BLaER1 treated with 17β-estradiol and CSF1 and Interleukin-3, amounts not matched to agents 10 nM and 100 nM (cell line): ENCODE measurements around the gene AXIN2.
"Not testable (repeated sequence)": the region's sequence is repeated elsewhere in the genome, so short reads cannot be mapped to it uniquely, and the experiment has no call there.

Experiments used
- H3K27ac ChIP-seq, 11 experiments: shearing (Covaris generic); formaldehyde crosslinking; 2 replicates each; pipeline ENCODE4 v1.8.1; 2022
- H3K27me3 ChIP-seq, 11 experiments: shearing (Covaris generic); formaldehyde crosslinking; 2 replicates each; pipeline ENCODE4 v1.8.1; 2022
- H3K36me3 ChIP-seq, 11 experiments: shearing (Covaris generic); formaldehyde crosslinking; 2 replicates each; pipeline ENCODE4 v1.8.1; 2022
- H3K4me1 ChIP-seq, 10 experiments: shearing (Covaris generic); formaldehyde crosslinking; 2 replicates each; pipeline ENCODE4 v1.8.1; 2022
- H3K4me2 ChIP-seq, 11 experiments: shearing (Covaris generic); formaldehyde crosslinking; 2 replicates each; pipeline ENCODE4 v1.8.1; 2022
- H3K4me3 ChIP-seq, 10 experiments: shearing (Covaris generic); formaldehyde crosslinking; 2 replicates each; pipeline ENCODE4 v1.8.1; 2022
- H3K9ac ChIP-seq, 11 experiments: shearing (Covaris generic); formaldehyde crosslinking; 2 replicates each; pipeline ENCODE4 v1.8.1; 2022
- H3K9me3 ChIP-seq, 11 experiments: shearing (Covaris generic); formaldehyde crosslinking; replicated peaks in 1 of 11; 2 replicates each; pipeline ENCODE4 v1.8.1; 2022
- H4K20me1 ChIP-seq, 11 experiments: shearing (Covaris generic); formaldehyde crosslinking; 2 replicates each; pipeline ENCODE4 v1.8.1; 2022
- Cebpa-rat ChIP-seq, 11 experiments: shearing (Covaris generic); IDR thresholded peaks; 2 replicates each; pipeline ENCODE4 v1.8.1; 2022

The AXIN2 gene

DNA sequence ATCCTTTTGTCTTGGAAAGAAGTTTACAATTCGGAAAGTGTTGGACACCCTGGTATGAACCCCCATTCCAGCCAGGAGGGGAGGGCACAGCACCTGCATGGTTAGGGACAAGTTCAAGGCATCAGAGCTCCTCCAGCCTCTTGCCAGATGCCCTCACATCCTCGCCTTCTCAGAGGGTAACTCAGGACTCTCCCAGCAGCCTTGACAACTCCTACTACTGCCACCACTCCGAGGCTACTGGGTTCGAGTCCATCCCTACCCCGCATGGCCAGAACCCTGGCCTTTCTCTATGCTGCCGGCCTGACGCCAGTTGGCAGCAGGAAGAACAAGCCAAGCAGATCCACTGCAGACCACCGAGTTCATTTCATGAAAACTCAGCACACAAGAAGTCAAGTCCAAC is 34.1 kb downstream of the AXIN2 start:
- Histone ChIP-seq H3K27me3 (no peaks in the 10 kb centered on the region), H4K20me1 (no peaks in the 10 kb centered on the region), H3K4me2 (no peak overlapping the region), H3K4me1 (peaks cover 21 to 53% (median 46%) of the 10 kb centered on the region in 10 experiments; a peak in 19 of 20 replicates), H3K27ac (no peak overlapping the region), H3K4me3 (no peak overlapping the region), H3K9me3 (no peaks in the 10 kb centered on the region), H3K9ac (no peak overlapping the region), H3K36me3 (peaks cover 0 to 4% (median 0%) of the 10 kb centered on the region in 11 experiments; a peak in 1 of 22 replicates)
- TF ChIP-seq Cebpa-rat (IDR thresholded peaks at IDR 0.05): no peak

DNA sequence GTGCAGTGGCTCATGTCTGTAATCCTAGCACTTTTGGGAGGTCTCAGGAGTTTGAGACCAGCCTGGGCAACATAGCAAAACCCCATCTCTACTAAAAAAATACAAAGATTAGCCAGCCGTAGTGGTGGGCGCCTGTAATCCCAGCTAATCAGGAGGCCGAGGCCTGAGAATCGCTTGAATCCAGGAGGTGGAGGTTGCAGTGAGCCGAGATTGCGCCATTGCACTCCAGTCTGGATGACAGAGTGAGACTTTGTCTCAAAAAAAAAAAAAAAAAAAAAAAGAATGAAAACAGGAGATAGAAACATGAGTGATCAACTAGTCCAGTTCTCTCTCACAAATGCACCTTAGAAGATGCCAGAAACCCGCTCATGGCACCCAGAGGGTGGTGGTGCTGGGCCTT is 34.6 kb downstream of the AXIN2 start:
- not testable (repeated sequence) for H3K27me3 ChIP-seq, H3K27ac ChIP-seq, H3K4me2 ChIP-seq, H4K20me1 ChIP-seq, H3K36me3 ChIP-seq, H3K4me3 ChIP-seq, H3K9ac ChIP-seq, H3K9me3 ChIP-seq
- peaks cover 21 to 48% (median 41%) of the 10 kb centered on the region in 10 experiments; a peak in 19 of 20 replicates for H3K4me1 ChIP-seq

DNA sequence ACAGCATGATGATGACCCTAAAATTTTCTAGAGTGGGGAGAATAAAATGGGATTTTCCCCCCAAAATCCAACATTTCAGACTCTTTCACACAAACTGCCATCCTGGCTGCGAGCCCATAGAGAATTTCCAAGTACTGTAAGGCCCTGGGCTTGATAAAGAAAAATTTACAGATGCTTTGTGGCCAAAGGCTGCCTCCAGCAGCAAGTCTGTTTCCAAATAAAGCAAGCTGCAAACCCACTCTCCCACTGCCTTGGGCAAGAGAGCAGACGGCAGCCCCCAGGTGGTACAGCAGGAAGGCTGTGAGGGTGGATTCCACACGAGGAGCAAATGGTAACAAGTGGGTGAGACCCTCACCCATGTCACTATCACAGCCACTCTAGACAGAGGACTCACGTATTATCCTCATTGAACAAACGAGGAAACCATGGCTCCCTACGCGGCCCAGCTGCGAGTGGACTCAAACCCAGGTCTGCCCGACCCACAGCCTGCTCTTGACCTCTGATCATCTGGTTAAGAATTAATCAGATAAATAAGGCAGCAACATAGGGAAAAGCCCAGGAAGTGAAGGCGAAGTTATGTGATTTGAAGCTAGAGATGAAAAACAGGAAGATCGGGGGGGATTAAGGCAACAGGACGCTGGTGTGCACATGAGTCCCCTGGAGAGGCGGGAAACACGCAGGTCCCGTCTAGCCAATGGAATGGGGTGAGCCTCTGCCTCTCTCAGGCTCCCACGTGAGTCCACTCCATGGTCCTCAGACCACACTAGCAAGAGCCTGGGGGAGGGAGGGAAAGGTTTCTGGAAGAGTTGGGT is 37.4 kb downstream of the AXIN2 start:
- H3K4me1 ChIP-seq: peaks cover 5 to 21% (median 15%) of the 10 kb centered on the region in 10 experiments; a peak in 18 of 20 replicates
- no peaks in the 10 kb centered on the region for H3K9me3 ChIP-seq
- no peak overlapping the region for H3K4me3 ChIP-seq
- no peak for TF ChIP-seq Cebpa-rat (IDR thresholded peaks at IDR 0.05)
- peak overlapping the region in 4 of 11 experiments; percentile 0 to 58 (median 20); a peak in 2 of 22 replicates for H3K4me2 ChIP-seq
- H3K36me3 ChIP-seq: peaks cover 0 to 4% (median 0%) of the 10 kb centered on the region in 11 experiments; a peak in 1 of 22 replicates
- no peaks in the 10 kb centered on the region for H3K27me3 ChIP-seq
- H3K9ac ChIP-seq: no peak overlapping the region
- H3K27ac ChIP-seq: no peak overlapping the region; a peak in 1 of 22 replicates
- no peaks in the 10 kb centered on the region for H4K20me1 ChIP-seq

- no peaks in the 10 kb centered on the region for H4K20me1 ChIP-seq
- no peak overlapping the region for H3K27ac ChIP-seq
- peaks cover 0 to 6% (median 0%) of the 10 kb centered on the region in 11 experiments; a peak in 1 of 22 replicates for H3K9me3 ChIP-seq
- H3K4me2 ChIP-seq: peak overlapping the region in 8 of 11 experiments; percentile 8 to 58 (median 34); a peak in 10 of 22 replicates
- no peak overlapping the region for H3K9ac ChIP-seq
- H3K27me3 ChIP-seq: no peaks in the 10 kb centered on the region
- H3K4me3 ChIP-seq: no peak overlapping the region
- no peak for TF ChIP-seq Cebpa-rat (IDR thresholded peaks at IDR 0.05)
- peaks cover 0 to 4% (median 0%) of the 10 kb centered on the region in 11 experiments; a peak in 1 of 22 replicates for H3K36me3 ChIP-seq
- H3K4me1 ChIP-seq: peaks cover 0 to 17% (median 11%) of the 10 kb centered on the region in 10 experiments; a peak in 16 of 20 replicates
Measured at GRCh38 chr17:65523411-65523810, 38.0 kb downstream of the AXIN2 start.

GRCh38 chr17:65522751-65523404 is 38.6 kb downstream of the AXIN2 start:
- Histone ChIP-seq H3K9me3 (peaks cover 0 to 9% (median 0%) of the 10 kb centered on the region in 11 experiments; a peak in 1 of 22 replicates), H3K4me3 (no peak overlapping the region), H3K9ac (no peak overlapping the region), H3K27ac (no peak overlapping the region), H3K27me3 (no peaks in the 10 kb centered on the region), H3K4me1 (peaks cover 0 to 17% (median 11%) of the 10 kb centered on the region in 10 experiments; a peak in 16 of 20 replicates), H3K36me3 (no peaks in the 10 kb centered on the region), H4K20me1 (no peaks in the 10 kb centered on the region), H3K4me2 (peak overlapping the region in 8 of 11 experiments; percentile 8 to 58 (median 34); a peak in 12 of 22 replicates)
- TF ChIP-seq Cebpa-rat (IDR thresholded peaks at IDR 0.05): no peak

- Histone ChIP-seq H3K4me1 (peaks cover 15 to 38% (median 32%) of the 10 kb centered on the region in 10 experiments), H3K27me3 (0 out of 22 replicates have a peak, but pooled peaks cover 0 to 3% (median 0%) of the 10 kb centered on the region in 11 experiments), H3K36me3 (no peaks in the 10 kb centered on the region), H3K27ac (no peak overlapping the region), H3K4me3 (no peak overlapping the region), H3K9me3 (peaks cover 0 to 11% (median 0%) of the 10 kb centered on the region in 11 experiments; a peak in 1 of 22 replicates), H3K9ac (no peak overlapping the region), H4K20me1 (no peaks in the 10 kb centered on the region), H3K4me2 (no peak overlapping the region)
- no peak for TF ChIP-seq Cebpa-rat (IDR thresholded peaks at IDR 0.05)
Measured at GRCh38 chr17:65519462-65519861, 42.0 kb downstream of the AXIN2 start.

- no peaks in the 10 kb centered on the region for H3K36me3 ChIP-seq
Measured at GRCh38 chr17:65518256-65518655, 43.2 kb downstream of the AXIN2 start.

GRCh38 chr17:65515959-65516948 is 45.2 kb downstream of the AXIN2 start:
- peaks cover 23 to 28% (median 25%) of the 10 kb centered on the region in 10 experiments for H3K4me1 ChIP-seq
- H3K4me2 ChIP-seq: peak overlapping the region; percentile 55 to 89 (median 82)
- H4K20me1 ChIP-seq: no peaks in the 10 kb centered on the region
- 0 out of 22 replicates have a peak, but pooled peaks cover 0 to 3% (median 0%) of the 10 kb centered on the region in 11 experiments for H3K27me3 ChIP-seq
- no peak overlapping the region for H3K4me3 ChIP-seq
- H3K9ac ChIP-seq: peak overlapping the region in 5 of 11 experiments; percentile 4 to 55 (median 21); a peak in 5 of 22 replicates
- H3K9me3 ChIP-seq: peaks cover 0 to 11% (median 0%) of the 10 kb centered on the region in 11 experiments; a peak in 1 of 22 replicates
- no peak for TF ChIP-seq Cebpa-rat (IDR thresholded peaks at IDR 0.05)
- no peaks in the 10 kb centered on the region for H3K36me3 ChIP-seq
- H3K27ac ChIP-seq: peak overlapping the region in 8 of 11 experiments; percentile 48 to 68 (median 54); a peak in 12 of 22 replicates

More at GRCh38 chr17:65518256-65518655, 43.2 kb downstream of the AXIN2 start:
- Histone ChIP-seq H3K4me3 (no peak overlapping the region), H3K27me3 (0 out of 22 replicates have a peak, but pooled peaks cover 0 to 3% (median 0%) of the 10 kb centered on the region in 11 experiments), H4K20me1 (no peaks in the 10 kb centered on the region), H3K9ac (no peak overlapping the region), H3K27ac (no peak overlapping the region), H3K4me1 (peaks cover 24 to 34% (median 33%) of the 10 kb centered on the region in 10 experiments), H3K9me3 (peaks cover 0 to 11% (median 0%) of the 10 kb centered on the region in 11 experiments; a peak in 1 of 22 replicates), H3K4me2 (no peak overlapping the region)
- no peak for TF ChIP-seq Cebpa-rat (IDR thresholded peaks at IDR 0.05)
